Sciatic nerve (tissue), 2 donors: ENCODE measurements around the gene KCNA2. TPM values are rescaled to one million over a fixed set of nuclear protein-coding genes. Genes with fewer than 3 reads are reported as not detected.

Experiments
- ATAC-seq: fragments of 200-7000 bp; cut with Tn5 transposase; one replicate; pipeline ENCODE4 v1.9.1; 2020; ENCODE audit warnings: mild to moderate bottlenecking, moderate library complexity
- DNase-seq: peaks from one replicate; pipeline ENCODE4 v3.0.0-alpha.2; 2020; ENCODE audit warnings: low spot score
- intact Hi-C: fragments of 100-400 bp; cut with DNase I; formaldehyde crosslinking; loops from one replicate; pipeline ENCODE4 v1.14.2; 2022
- total RNA-seq: library from RNA; stranded (reverse); fragmentation: NEBNext Ultra II Directional; extraction: Animal tissue kit (Norgen Biotek cat#: 25700); gene quantifications from one replicate; pipeline ENCODE4 v1.2.1, GENCODE V29; 2021
- donor health status: DM: no; HTN: no; CAD: no.
- donor health status: DM: no; HTN: no; CAD: no.

KCNA2 gene
- total RNA-seq = 43.8 TPM

- peak; percentile 81 for ATAC-seq
- intact Hi-C loops = no loop called here
- peak; percentile 81 for DNase-seq
Observed at GRCh38 chr1:110605901-110606656, at the start of gene KCNA2. Gene KCNA2 (minus strand): TSS chr1:110606358. CDS start chr1:110604782, 1,576 bp downstream.

GRCh38 chr1:110650609-110651008, 44.5 kb upstream of the KCNA2 start:
- intact Hi-C loops = no loop called here

GRCh38 chr1:110648417-110648816, 42.3 kb upstream of the KCNA2 start:
- no peak for ATAC-seq
- intact Hi-C loops = no loop called here

More at GRCh38 chr1:110650609-110651008, 44.5 kb upstream of the KCNA2 start:
- DNase-seq (no peak), ATAC-seq (no peak)

GRCh38 chr1:110647254-110647891, 41.2 kb upstream of the KCNA2 start:
- DNase-seq = no peak
- intact Hi-C loops = no loop called here
- ATAC-seq = no peak

More at GRCh38 chr1:110648417-110648816, 42.3 kb upstream of the KCNA2 start:
- no peak for DNase-seq

GRCh38 chr1:110645821-110646735, 39.9 kb upstream of the KCNA2 start:
- peak; percentile 46 for ATAC-seq
- intact Hi-C loops = no loop called here
- DNase-seq = no peak

GRCh38 chr1:110645211-110645610, 39.1 kb upstream of the KCNA2 start:
- ATAC-seq (no peak), DNase-seq (no peak)
- intact Hi-C loops = no loop called here

- ATAC-seq = no peak
Observed at GRCh38 chr1:110643879-110644472, 37.8 kb upstream of the KCNA2 start.

GRCh38 chr1:110639724-110640386, 33.7 kb upstream of the KCNA2 start:
- ATAC-seq = no peak
- intact Hi-C loops = no loop called here
- no peak for DNase-seq

More at GRCh38 chr1:110643879-110644472, 37.8 kb upstream of the KCNA2 start:
- intact Hi-C loops = no loop called here
- no peak for DNase-seq

- DNase-seq (no peak), ATAC-seq (no peak)
- intact Hi-C loops = no loop called here
Observed at GRCh38 chr1:110638556-110638955, 32.4 kb upstream of the KCNA2 start.

- intact Hi-C loops = no loop called here
- ATAC-seq (no peak), DNase-seq (no peak)
Observed at GRCh38 chr1:110638058-110638457, 31.9 kb upstream of the KCNA2 start.

- DNase-seq = no peak
- no peak for ATAC-seq
- intact Hi-C loops = no loop called here
Observed at GRCh38 chr1:110637475-110637874, 31.3 kb upstream of the KCNA2 start.

- intact Hi-C loops = no loop called here
- no peak for ATAC-seq
- no peak for DNase-seq
Observed at GRCh38 chr1:110636149-110636935, 30.2 kb upstream of the KCNA2 start.

- intact Hi-C loops = no loop called here
- DNase-seq = no peak
- no peak for ATAC-seq
Observed at GRCh38 chr1:110635434-110635833, 29.3 kb upstream of the KCNA2 start.

GRCh38 chr1:110634455-110635311, 28.5 kb upstream of the KCNA2 start:
- ATAC-seq (peak; percentile 62), DNase-seq (no peak)
- intact Hi-C loops = no loop called here

- intact Hi-C loops = no loop called here
- ATAC-seq = no peak
Observed at GRCh38 chr1:110634086-110634454, 27.9 kb upstream of the KCNA2 start.

GRCh38 chr1:110633646-110634030, 27.5 kb upstream of the KCNA2 start:
- DNase-seq (no peak), ATAC-seq (no peak)
- intact Hi-C loops = no loop called here

More at GRCh38 chr1:110634086-110634454, 27.9 kb upstream of the KCNA2 start:
- no peak for DNase-seq
